Measurements from ENCODE around the gene DTNBP1. TPM values are rescaled to one million over a fixed set of nuclear protein-coding genes. Genes with fewer than 3 reads are reported as not detected.
A peak's percentile ranks its signal among the peaks of the same experiment; 100 is the strongest.

DTNBP1 gene
- total and polyA plus RNA-seq, 4 donors, result 3.1 to 6.0 (median 4.3) TPM

DNA sequence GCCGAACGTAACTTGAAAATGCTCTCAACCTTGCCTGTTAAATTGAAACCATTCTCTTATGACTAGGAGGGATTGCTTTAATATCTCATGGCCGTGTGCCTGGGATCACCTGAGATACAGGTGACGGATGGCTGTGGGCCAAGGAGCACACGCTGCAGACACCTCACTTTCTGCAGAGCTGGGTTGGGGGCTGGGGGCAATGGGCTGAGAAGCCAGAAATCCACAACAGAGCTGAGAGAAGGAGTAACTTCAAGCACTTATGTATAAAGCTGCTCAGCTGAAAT is 170.9 kb downstream of the DTNBP1 start:
- Histone ChIP-seq H3K27ac (ENCODE audit: low read depth in 1 of 2, low read length in 2 of 2) (no peak overlapping the region), H3K9ac (ENCODE audit: low read depth in 1 of 2, low read length in 2 of 2) (no peak overlapping the region), H3K9me3 (ENCODE audit: control insufficient read depth in 4 of 4, low read length in 3 of 4) (no peaks in the 10 kb centered on the region), H3K36me3 (ENCODE audit: control insufficient read depth in 4 of 4, insufficient read depth in 3 of 4, low read depth in 1 of 4, low read length in 3 of 4) (peaks cover 0 to 26% (median 7%) of the 10 kb centered on the region in 4 donors), H3K27me3 (ENCODE audit: control insufficient read depth in 4 of 4, insufficient read depth in 4 of 4, low read length in 3 of 4) (no peaks in the 10 kb centered on the region), H3K4me1 (ENCODE audit: control insufficient read depth in 4 of 4, insufficient read depth in 4 of 4, low read length in 3 of 4) (no peaks in the 10 kb centered on the region), H3K4me3 (ENCODE audit: low read depth in 1 of 3, low read length in 3 of 3) (no peak overlapping the region)
- no peak for TF ChIP-seq FOXA1 (IDR thresholded peaks at IDR 0.05)
- no peak for TF ChIP-seq CTCF (IDR thresholded peaks at IDR 0.05; ENCODE audit: low read depth, low read length, missing input control)
- TF ChIP-seq ATF3 (IDR thresholded peaks at IDR 0.05), result no peak
- TF ChIP-seq, protein P1, sequence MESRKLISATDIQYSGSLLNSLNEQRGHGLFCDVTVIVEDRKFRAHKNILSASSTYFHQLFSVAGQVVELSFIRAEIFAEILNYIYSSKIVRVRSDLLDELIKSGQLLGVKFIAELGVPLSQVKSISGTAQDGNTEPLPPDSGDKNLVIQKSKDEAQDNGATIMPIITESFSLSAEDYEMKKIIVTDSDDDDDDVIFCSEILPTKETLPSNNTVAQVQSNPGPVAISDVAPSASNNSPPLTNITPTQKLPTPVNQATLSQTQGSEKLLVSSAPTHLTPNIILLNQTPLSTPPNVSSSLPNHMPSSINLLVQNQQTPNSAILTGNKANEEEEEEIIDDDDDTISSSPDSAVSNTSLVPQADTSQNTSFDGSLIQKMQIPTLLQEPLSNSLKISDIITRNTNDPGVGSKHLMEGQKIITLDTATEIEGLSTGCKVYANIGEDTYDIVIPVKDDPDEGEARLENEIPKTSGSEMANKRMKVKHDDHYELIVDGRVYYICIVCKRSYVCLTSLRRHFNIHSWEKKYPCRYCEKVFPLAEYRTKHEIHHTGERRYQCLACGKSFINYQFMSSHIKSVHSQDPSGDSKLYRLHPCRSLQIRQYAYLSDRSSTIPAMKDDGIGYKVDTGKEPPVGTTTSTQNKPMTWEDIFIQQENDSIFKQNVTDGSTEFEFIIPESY (IDR thresholded peaks at IDR 0.05), result no peak
- TF ChIP-seq, protein P2, sequence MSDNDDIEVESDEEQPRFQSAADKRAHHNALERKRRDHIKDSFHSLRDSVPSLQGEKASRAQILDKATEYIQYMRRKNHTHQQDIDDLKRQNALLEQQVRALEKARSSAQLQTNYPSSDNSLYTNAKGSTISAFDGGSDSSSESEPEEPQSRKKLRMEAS (IDR thresholded peaks at IDR 0.05), result no peak
- no peak for TF ChIP-seq GABPA (IDR thresholded peaks at IDR 0.05 in 1 of 2, conservative IDR thresholded peaks at IDR 0.05 in 1 of 2)
- TF ChIP-seq NR2F2 (IDR thresholded peaks at IDR 0.05), result no peak
- no peak for TF ChIP-seq EGR1 (IDR thresholded peaks at IDR 0.05; ENCODE audit: low read depth in 2 of 2)
- no peak for TF ChIP-seq JUND (IDR thresholded peaks at IDR 0.05)
- no peak for TF ChIP-seq RXRA (IDR thresholded peaks at IDR 0.05)
- no peak for TF ChIP-seq FOXA2 (IDR thresholded peaks at IDR 0.05)
- TF ChIP-seq TAF1 (conservative IDR thresholded peaks at IDR 0.05), result no peak
- TF ChIP-seq HNF4A (conservative IDR thresholded peaks at IDR 0.05), result no peak
- no peak for TF ChIP-seq YY1 (IDR thresholded peaks at IDR 0.05)
- no peak for DNase-seq (ENCODE audit: low spot score)
- WGBS, result 90% methylated on average over 5 of the region's 5 CpGs

DNA sequence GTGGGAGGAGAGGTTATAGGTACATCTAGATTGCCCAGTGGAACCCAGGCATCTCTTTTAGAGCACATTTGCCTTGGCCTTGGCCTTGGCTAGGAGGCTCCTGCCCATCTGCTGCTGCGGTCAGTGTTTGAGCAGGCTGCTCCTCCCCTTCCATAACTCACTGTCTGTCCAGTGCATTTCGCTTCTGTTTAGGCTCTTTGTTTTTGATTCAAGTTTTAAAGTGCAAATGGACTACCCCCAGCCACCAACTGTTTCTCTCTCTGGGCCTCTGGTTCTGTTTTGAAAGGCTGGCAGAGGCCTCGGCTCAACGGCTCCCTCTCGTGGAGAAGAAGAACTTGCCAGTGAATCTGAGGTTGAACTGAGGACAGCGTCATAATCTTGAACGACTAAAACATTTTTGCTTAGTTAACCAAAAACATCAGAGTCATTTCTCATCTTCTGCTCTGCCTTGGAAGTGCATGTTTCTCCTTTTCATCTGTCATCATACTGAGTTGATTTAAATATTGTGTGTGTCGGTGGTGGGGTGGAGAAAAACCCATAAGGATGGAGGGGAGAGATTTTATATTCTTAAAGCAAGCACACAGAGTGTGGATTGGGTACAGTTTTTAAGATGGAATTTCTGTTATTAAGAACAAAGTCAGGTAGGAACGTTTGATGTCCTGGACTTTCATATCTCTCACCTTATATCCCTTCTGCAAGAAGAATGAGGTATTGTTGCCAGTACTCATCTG is 171.4 kb downstream of the DTNBP1 start:
- H3K36me3 ChIP-seq (ENCODE audit: control insufficient read depth in 4 of 4, insufficient read depth in 3 of 4, low read depth in 1 of 4, low read length in 3 of 4), result peaks cover 0 to 22% (median 6%) of the 10 kb centered on the region in 4 donors
- H3K27ac ChIP-seq (ENCODE audit: low read depth in 1 of 2, low read length in 2 of 2), result no peak overlapping the region
- no peaks in the 10 kb centered on the region for H3K4me1 ChIP-seq (ENCODE audit: control insufficient read depth in 4 of 4, insufficient read depth in 4 of 4, low read length in 3 of 4)
- H3K27me3 ChIP-seq (ENCODE audit: control insufficient read depth in 4 of 4, insufficient read depth in 4 of 4, low read length in 3 of 4), result no peaks in the 10 kb centered on the region
- TF ChIP-seq HNF4A (conservative IDR thresholded peaks at IDR 0.05) (peak in 1 of 2 donors; percentile 6), GABPA (IDR thresholded peaks at IDR 0.05 in 1 of 2, conservative IDR thresholded peaks at IDR 0.05 in 1 of 2) (no peak), FOXA2 (IDR thresholded peaks at IDR 0.05) (no peak), RXRA (IDR thresholded peaks at IDR 0.05) (peak; percentile 78 to 92), CTCF (IDR thresholded peaks at IDR 0.05; ENCODE audit: low read depth, low read length, missing input control) (peak; percentile 81), SP1 (IDR thresholded peaks at IDR 0.05) (no peak), RAD21 (IDR thresholded peaks at IDR 0.05) (peak; percentile 95)
- H3K4me3 ChIP-seq (ENCODE audit: low read depth in 1 of 3, low read length in 3 of 3), result no peak overlapping the region
- H3K9ac ChIP-seq (ENCODE audit: low read depth in 1 of 2, low read length in 2 of 2), result no peak overlapping the region
- 18% methylated on average over 9 of the region's 9 CpGs for WGBS
- peak; percentile 71 for DNase-seq (ENCODE audit: low spot score)
- H3K9me3 ChIP-seq (ENCODE audit: control insufficient read depth in 4 of 4, low read length in 3 of 4), result no peaks in the 10 kb centered on the region

Measured in liver (tissue), 9 donors.